ENCODE results near the gene ZC3H7A.

The ZC3H7A gene

DNA sequence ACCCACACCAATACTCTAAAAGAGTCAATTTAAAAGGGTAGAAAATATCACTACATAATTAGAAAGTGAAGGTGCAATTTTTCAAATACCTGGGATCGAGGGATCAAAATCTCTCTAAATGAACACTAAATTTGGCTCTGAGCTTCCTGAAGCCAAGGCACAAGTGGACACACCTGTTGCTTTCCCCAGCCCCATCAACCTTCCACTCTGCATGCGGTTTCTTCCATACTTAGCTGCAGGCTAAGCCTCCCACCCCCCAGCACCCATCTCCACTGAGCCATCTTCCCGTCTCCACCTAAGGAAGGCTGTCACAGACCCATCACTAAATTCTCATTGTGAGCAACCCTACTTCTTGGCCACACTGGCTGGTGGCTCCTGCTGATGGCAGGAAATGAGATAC lies 84.9 kb downstream of the ZC3H7A start:
- Histone ChIP-seq H3K27ac (ENCODE audit: low read depth, low read length) (no peak overlapping the region), H3K9me3 (ENCODE audit: control insufficient read depth in 1 of 2, low read length in 2 of 2) (no peaks in the 10 kb centered on the region), H3K27me3 (ENCODE audit: control insufficient read depth in 1 of 2, insufficient read depth in 2 of 2, low read length in 2 of 2) (no peaks in the 10 kb centered on the region), H3K9ac (ENCODE audit: low read depth in 1 of 2, low read length in 2 of 2) (no peak overlapping the region), H3K4me3 (ENCODE audit: low read depth in 1 of 2, low read length in 2 of 2) (no peak overlapping the region), H3K4me1 (ENCODE audit: control insufficient read depth in 1 of 2, insufficient read depth in 2 of 2, low read length in 2 of 2) (peaks cover 14 to 17% of the 10 kb centered on the region in 2 donors), H3K36me3 (ENCODE audit: control insufficient read depth in 1 of 2, insufficient read depth in 2 of 2, low read length in 2 of 2) (peaks cover 12 to 38% of the 10 kb centered on the region in 2 donors)

DNA sequence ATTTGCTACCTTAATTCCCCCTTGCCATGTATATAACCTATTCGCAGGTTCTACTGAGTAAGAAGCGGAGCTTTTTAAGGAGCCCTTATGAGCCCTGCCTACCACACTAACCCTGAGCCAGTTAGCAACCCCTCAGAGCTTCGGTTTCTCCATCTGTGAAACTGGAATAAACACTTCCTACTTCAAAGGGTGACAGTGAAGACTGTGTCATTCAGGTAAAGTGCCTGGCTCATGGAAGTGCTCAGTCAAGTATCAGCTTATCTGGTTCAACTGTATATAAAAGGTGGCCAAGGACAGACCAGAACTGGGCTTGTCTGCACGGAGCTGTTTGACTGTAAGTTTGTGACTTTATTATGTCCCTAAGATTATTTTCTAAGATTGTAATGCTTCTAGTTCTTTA lies 85.4 kb downstream of the ZC3H7A start:
- Histone ChIP-seq H3K27ac (ENCODE audit: low read depth, low read length) (no peak overlapping the region), H3K36me3 (ENCODE audit: control insufficient read depth in 1 of 2, insufficient read depth in 2 of 2, low read length in 2 of 2) (peaks cover 12 to 40% of the 10 kb centered on the region in 2 donors), H3K4me3 (ENCODE audit: low read depth in 1 of 2, low read length in 2 of 2) (no peak overlapping the region)

DNA sequence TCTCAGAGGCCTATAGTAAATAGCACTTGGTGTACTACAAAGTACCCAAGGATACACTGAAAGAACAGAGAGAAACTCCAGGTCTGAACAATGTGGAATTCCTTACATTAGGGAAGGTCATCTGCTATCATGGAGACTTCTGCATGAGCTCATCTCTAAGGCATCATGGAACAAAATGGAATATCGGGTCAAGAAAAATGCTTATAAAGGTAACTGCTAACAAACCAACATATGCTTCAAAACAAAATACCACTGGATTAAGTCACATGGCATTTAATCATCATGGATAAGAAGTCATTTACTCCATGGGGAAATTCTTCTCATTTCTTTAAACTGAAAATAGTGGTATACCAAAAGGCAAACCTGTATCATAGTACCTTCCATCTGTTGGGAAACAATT lies 88.6 kb downstream of the ZC3H7A start:
- Histone ChIP-seq H3K27ac (ENCODE audit: low read depth, low read length) (no peak overlapping the region), H3K9ac (ENCODE audit: low read depth in 1 of 2, low read length in 2 of 2) (no peak overlapping the region), H3K27me3 (ENCODE audit: control insufficient read depth in 1 of 2, insufficient read depth in 2 of 2, low read length in 2 of 2) (no peaks in the 10 kb centered on the region), H3K4me1 (ENCODE audit: control insufficient read depth in 1 of 2, insufficient read depth in 2 of 2, low read length in 2 of 2) (no peaks in the 10 kb centered on the region), H3K4me3 (ENCODE audit: low read depth in 1 of 2, low read length in 2 of 2) (no peak overlapping the region), H3K36me3 (ENCODE audit: control insufficient read depth in 1 of 2, insufficient read depth in 2 of 2, low read length in 2 of 2) (peaks cover 9 to 42% of the 10 kb centered on the region in 2 donors), H3K9me3 (ENCODE audit: control insufficient read depth in 1 of 2, low read length in 2 of 2) (no peaks in the 10 kb centered on the region)

More for the DNA sequence above, 85.4 kb downstream of the ZC3H7A start:
- Histone ChIP-seq H3K9ac (ENCODE audit: low read depth in 1 of 2, low read length in 2 of 2) (no peak overlapping the region), H3K9me3 (ENCODE audit: control insufficient read depth in 1 of 2, low read length in 2 of 2) (no peaks in the 10 kb centered on the region), H3K4me1 (ENCODE audit: control insufficient read depth in 1 of 2, insufficient read depth in 2 of 2, low read length in 2 of 2) (peaks cover 14 to 17% of the 10 kb centered on the region in 2 donors), H3K27me3 (ENCODE audit: control insufficient read depth in 1 of 2, insufficient read depth in 2 of 2, low read length in 2 of 2) (no peaks in the 10 kb centered on the region)

DNA sequence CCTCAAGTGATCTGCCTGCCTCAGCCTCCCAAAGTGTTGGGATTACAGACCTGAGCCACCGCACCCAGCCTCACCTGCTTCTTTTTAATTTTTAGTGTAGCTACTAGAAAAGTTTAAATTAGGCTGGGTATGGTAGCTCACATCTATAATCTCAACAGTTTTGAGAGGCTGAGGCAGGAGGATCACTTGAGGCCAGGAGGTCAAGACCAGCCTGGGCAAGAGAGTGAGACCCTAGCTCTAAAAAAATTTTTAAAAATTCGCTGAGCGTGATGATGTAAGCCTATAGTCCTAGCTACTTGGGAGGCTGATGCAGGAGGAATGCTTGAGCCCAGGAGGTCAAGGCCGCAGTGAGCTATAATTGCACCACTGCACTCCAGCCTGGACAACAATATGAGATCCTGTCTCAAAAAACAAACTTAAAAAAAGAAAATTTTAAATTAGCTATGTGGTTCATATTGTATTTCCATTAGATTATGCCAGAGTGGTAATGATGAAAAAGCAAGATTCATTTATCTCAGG lies 89.3 kb downstream of the ZC3H7A start:
- Histone ChIP-seq H3K27ac (ENCODE audit: low read depth, low read length) (no peak overlapping the region), H3K4me3 (ENCODE audit: low read depth in 1 of 2, low read length in 2 of 2) (no peak overlapping the region), H3K9me3 (ENCODE audit: control insufficient read depth in 1 of 2, low read length in 2 of 2) (no peaks in the 10 kb centered on the region), H3K4me1 (ENCODE audit: control insufficient read depth in 1 of 2, insufficient read depth in 2 of 2, low read length in 2 of 2) (no peaks in the 10 kb centered on the region), H3K9ac (ENCODE audit: low read depth in 1 of 2, low read length in 2 of 2) (no peak overlapping the region), H3K36me3 (ENCODE audit: control insufficient read depth in 1 of 2, insufficient read depth in 2 of 2, low read length in 2 of 2) (peaks cover 9 to 44% of the 10 kb centered on the region in 2 donors), H3K27me3 (ENCODE audit: control insufficient read depth in 1 of 2, insufficient read depth in 2 of 2, low read length in 2 of 2) (no peaks in the 10 kb centered on the region)

DNA sequence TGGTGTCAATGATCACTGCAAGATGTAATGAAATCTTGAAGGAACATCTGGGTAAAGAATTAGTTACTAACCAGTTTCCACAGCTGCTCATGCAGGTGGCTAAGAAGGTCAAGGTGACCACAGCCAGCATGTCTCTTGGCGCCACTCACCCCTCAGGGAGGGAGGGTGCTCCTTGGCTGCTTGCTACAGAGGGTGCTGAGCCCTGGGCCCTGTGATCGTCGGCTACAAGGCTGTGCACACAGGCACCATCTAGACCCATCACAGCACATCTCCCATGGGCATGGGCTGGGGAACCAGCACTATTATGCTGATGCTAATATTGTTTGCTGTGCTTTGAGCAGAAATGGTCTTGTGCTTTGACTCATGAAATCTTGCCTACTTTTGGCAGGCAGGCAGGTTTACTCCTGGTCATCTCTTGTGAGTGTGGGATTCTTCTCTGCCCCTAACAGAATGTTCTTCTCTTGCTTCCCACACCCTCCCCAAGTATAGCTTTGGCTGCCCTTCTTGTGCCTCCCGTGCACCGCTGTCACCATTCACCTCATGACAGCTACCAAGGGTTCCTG lies 90.8 kb downstream of the ZC3H7A start:
- H3K36me3 ChIP-seq (ENCODE audit: control insufficient read depth in 1 of 2, insufficient read depth in 2 of 2, low read length in 2 of 2) = peaks cover 8 to 36% of the 10 kb centered on the region in 2 donors

DNA sequence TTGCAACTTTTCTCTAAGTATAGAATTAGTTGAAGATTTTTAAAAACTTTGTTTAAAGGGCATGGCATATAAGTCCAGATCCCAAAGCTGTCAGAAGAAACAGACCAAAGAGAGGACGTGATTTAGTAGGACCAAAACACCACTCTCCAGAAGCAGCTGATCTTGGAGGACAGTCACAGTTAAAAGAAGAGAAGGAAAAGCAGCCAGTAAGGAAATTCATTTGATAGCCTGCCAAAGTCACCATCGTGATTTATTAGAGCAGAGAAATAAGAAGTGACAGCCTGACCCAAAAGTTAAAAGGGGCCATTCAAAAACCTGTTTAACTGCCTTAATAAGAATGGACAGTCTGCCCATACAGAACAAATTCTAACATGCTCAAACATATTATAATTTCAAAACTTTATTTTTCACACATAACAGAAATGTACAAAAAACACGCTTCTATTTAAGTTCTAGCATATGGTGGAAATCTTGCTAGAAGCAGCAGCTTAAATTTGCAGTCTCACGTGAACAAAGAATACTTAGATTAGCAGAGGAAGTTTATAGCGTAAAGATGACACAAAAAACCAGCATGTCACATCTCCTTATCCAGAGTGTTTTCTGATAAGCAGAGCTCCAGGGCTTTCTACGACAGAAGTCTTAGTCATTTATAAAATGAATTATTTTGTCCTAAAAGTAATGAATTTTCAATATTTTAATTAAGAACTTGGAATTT lies 91.6 kb downstream of the ZC3H7A start:
- Histone ChIP-seq H3K27ac (ENCODE audit: low read depth, low read length) (no peak overlapping the region), H3K36me3 (ENCODE audit: control insufficient read depth in 1 of 2, insufficient read depth in 2 of 2, low read length in 2 of 2) (peaks cover 12 to 34% of the 10 kb centered on the region in 2 donors), H3K27me3 (ENCODE audit: control insufficient read depth in 1 of 2, insufficient read depth in 2 of 2, low read length in 2 of 2) (no peaks in the 10 kb centered on the region), H3K9ac (ENCODE audit: low read depth in 1 of 2, low read length in 2 of 2) (no peak overlapping the region), H3K9me3 (ENCODE audit: control insufficient read depth in 1 of 2, low read length in 2 of 2) (no peaks in the 10 kb centered on the region), H3K4me1 (ENCODE audit: control insufficient read depth in 1 of 2, insufficient read depth in 2 of 2, low read length in 2 of 2) (peaks cover 0 to 4% of the 10 kb centered on the region in 2 donors), H3K4me3 (ENCODE audit: low read depth in 1 of 2, low read length in 2 of 2) (no peak overlapping the region)

More for the DNA sequence above, 90.8 kb downstream of the ZC3H7A start:
- no peaks in the 10 kb centered on the region for H3K9me3 ChIP-seq (ENCODE audit: control insufficient read depth in 1 of 2, low read length in 2 of 2)
- no peak overlapping the region for H3K9ac ChIP-seq (ENCODE audit: low read depth in 1 of 2, low read length in 2 of 2)
- no peaks in the 10 kb centered on the region for H3K4me1 ChIP-seq (ENCODE audit: control insufficient read depth in 1 of 2, insufficient read depth in 2 of 2, low read length in 2 of 2)
- no peak overlapping the region for H3K27ac ChIP-seq (ENCODE audit: low read depth, low read length)
- H3K27me3 ChIP-seq (ENCODE audit: control insufficient read depth in 1 of 2, insufficient read depth in 2 of 2, low read length in 2 of 2) = no peaks in the 10 kb centered on the region
- H3K4me3 ChIP-seq (ENCODE audit: low read depth in 1 of 2, low read length in 2 of 2) = no peak overlapping the region
